ENCODE results near the gene GGT1.
"Not testable (repeated sequence)": the region's sequence is repeated elsewhere in the genome, so short reads cannot be mapped to it uniquely, and the experiment has no call there.

Gene GGT1

DNA sequence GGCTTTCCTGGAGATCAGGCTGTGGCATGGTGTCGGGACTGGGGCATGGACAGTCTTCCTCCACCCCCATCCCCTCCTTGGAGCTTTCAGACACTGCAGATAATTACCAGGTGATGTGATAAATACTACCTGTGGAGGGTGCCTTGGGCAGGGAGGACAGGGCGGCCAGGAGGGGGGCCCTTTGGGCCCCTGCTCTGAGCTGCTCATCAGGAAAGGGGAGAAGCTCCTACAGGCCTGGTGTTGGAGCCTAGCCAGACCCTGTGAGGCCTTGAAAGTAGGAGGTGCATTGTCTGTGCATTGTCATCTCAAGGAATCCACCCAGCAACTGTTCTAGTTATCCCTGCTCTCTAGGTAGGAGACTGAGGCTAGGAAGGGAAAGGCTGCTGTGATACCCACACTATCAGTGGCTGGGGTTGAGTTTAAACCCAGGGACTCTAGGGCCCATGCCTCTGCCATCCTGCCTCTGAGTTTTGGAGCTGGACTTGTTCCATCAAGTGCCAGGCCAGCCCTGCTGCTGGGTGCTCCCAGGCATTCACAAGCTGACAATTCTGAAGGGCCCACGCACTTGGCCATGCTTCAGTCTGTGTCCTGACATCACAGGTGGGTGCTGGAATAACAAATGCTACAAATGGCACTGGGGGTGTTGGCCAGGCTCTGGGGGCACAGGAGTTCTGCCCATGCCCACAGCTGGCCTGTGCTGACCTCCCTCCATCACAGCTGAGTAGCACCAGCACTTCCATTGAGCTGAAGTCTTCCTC lies 2.9 kb upstream of the GGT1 start:
- not testable (repeated sequence) for DNase-seq

DNA sequence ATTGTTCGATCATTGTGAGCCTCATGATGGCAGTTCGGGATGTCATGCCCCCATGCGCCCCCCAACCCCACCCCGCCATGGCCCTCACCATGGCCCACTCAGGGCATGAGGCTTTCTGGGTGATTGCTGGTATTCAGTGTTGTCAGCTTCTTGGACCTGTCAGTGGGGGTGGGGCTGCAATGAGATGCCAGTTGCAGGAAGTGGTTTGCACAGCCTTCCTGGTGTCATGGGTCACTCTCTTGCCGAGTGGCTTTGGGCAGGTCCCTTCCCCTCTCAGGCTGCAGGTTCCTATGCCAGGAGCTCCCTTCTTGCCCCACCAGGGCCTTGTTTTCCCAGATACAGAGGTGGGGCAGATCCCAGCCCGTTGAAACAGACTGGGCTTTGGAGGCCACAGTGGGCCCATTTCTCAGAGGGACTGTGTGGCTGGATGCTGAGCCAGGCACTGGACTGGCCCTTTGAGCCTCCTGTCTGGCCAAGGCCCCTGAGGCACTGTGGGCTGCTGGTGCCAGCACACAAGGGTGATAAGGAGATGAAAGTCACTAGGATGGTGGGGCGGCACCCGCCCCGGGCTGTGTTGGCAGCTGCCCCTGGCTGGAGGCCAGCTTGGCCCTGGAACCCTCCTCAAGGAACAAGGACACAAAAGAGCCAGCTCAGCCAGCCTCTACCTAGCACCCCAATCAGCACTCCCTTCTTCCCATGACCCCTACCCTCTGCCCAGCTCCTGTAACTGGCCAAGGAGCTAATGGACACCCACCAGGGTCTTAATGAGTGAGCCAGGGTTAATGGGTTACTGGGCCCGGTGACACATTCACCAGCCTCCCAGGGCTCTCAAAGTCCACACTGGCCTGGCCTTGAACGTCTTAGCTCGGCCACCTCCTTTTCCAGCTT lies 1.5 kb upstream of the GGT1 start:
- DNase-seq, result no peak

DNA sequence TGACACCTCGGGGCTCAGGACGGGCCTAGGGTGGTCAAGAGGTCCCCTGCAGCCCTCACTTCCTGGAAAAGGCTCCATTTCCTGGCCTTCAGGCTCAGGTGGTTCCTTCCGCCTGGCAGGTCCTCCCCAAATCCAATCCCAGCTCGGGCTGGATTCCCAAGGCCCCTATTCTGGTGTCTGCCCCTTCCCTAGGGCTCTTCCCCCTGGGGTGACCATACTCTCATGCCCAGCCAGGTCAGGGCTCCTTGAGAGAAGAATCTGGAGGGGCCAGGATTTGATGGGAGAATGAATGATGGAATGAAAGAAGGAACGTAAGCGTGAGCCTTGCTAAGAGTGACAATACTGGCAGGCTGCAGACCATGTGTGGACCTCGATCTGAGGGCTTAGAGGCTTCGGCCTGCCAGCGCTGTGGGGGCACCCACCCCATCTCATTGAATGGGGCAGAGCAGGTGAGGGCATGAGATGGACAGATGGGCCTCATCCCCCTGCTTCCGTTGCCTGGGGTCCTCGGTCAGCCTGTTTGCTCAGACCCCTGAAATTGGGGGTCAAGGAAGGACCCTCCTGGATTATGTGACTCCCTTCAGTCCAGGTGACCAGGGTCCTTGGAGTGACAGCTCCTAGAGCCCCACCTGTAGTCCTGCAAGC lies 766 bp upstream of the GGT1 start:
- not testable (repeated sequence) for DNase-seq

DNA sequence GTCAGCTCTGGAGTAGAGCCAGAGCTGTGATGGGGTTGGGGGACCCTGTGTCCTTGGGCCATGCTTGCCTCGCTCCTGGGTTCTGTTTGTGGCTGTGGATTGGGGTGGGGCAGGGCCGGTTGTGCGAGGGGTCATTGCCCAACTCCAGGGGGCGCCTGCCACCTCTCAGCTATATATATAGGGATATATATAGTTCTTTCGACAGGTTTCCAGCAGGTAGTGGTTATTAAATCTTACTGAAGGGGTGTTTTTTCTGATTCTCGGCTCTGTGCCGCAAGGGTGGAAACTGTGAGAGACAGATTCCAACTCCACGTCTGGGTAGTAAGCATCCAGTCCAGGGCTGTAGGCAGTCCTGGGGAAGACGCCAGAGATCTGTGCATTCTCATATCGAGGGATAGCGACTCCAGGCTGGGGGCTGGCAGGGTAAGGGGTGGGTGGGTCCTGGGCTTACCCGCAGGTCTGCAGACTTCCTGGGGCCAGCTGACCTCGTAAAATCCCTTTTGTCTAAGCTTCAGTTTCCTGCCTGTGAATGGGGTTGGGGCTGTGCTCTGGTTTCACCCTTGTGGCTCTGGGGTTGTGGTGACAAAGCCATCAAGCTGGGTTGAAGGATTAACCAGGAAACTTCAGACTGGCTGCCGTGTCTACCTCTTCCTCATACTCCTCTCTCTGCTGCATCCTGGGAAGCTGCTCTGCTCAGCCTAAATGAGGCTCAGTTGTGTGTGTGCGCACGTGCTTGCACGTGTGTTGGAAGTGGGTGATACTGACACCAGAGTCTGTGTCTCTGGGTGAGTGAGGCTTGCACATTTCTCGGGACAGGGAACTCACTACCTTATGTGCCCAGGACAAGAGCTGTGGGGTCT lies 1.0 kb downstream of the GGT1 start:
- DNase-seq, result not testable (repeated sequence)

DNA sequence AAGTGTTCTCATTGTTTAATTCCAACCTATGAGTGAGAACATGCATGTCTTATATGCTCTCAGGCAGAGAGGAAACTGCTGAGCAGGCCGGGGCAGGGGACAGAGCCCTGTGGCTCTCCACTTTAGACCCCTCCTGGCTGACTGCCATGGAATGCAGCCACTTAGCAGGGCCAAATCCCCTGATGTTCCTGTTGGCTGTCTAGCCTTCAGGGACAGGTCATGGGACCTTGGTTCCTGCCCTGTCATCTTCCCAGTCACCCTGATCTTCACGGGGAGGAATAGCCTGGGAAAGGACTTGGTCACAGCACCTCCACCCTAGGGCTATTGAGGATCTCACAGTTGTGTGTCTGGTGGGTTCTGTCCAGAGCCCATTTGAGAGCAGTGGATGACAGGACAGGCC lies 3.3 kb downstream of the GGT1 start:
- not testable (repeated sequence) for DNase-seq

DNA sequence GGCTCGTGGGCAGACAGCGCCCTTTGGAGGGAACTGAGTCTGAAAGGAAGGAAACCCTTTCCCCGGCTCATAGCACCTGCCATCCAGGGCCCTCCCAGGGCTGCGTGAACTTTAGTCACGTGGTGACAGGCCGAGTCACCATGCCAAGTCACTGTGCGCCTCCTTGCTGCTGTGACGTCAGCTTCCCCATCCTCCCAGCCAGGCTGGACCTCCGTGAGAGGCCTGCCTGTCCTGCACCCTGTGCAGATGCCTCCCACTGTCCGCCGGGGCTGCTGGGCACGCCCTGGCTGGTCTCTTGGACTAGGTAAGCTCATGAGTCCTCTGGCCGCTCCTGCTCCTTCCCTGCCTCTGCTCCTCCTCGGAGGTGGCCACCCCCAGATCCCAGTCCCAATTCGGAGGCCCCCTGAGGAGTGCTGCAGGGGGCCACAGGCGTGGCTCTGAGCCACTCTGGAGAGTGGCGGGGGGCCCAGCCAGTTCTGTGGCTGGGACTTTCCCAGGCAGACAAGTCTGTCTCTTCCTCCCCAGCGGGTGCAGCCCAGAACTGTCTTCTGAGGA lies 4.5 kb downstream of the GGT1 start:
- DNase-seq, result peak; percentile 70

DNA sequence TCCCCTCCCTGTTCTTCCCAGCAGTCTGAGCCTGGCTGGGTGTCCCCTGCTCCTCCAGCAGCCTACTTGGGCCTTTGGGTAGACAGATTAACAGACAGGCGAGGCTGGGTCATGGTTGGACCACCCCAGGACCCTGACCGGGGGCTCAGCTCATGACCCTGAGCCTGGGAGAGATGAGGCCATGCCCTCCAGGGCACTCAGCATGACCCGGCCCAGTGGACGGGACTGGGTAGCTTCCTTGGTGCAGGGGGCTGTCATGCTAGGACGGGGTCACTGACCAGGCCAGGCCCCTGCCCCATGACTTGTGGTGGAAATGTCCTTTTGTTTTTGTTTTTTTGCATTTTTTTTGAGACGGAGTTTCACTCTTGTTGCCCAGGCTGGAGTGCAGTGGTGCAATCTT lies 5.3 kb downstream of the GGT1 start:
- DNase-seq, result not testable (repeated sequence)

DNA sequence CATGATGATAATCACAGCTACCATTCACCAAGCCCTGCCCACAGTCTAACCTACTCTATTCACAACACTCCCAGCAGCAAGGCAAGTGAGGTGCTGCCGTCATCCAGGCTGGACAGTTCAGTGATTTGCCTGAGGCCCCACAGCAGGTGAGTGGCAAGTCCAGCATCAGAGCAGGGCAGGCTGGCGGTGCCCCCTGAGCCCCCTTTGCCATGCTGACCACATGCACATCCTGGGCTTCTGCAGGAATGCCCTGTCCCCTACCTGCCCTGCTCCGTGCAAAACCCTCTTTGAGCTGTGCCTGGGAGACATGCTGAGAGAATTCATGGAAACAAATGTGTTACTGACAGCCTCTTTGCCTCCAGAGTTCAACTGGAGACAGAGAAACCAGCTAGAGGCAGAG lies 6.9 kb downstream of the GGT1 start:
- DNase-seq, result not testable (repeated sequence)

DNA sequence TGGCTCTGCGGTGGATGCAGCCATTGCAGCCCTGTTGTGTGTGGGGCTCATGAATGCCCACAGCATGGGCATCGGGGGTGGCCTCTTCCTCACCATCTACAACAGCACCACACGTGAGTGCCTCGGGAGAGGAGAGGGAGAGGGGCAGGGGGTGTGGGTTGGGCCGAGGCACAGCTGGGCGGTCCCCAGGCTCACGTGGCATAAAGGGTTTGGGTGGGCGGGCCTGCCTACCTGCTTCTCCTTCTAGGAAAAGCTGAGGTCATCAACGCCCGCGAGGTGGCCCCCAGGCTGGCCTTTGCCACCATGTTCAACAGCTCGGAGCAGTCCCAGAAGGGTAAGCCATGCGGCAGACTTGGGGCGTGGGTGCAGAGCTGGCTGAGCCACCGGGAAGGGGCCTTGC lies 11.8 kb downstream of the GGT1 start:
- not testable (repeated sequence) for DNase-seq

DNA sequence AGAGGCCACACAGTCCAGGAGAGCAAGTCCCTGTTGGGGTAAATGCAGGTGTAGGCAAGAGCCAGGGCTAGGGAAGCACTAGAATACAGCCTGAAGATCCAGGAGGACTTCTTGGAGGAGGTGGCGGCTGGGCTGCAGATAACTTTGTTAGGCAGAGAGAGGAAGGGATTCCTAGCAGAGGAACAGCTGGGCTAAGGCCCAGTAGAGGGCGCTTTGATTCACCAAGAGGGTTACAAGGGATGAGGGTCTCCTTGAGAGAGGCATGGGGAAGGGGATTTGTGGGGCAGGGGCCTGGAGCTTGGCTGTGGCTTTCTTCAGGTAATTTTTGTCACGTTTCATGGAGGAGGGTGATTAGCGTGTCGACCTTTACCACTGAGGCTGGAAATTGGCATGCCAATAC lies 18.3 kb downstream of the GGT1 start:
- not testable (repeated sequence) for DNase-seq

DNA sequence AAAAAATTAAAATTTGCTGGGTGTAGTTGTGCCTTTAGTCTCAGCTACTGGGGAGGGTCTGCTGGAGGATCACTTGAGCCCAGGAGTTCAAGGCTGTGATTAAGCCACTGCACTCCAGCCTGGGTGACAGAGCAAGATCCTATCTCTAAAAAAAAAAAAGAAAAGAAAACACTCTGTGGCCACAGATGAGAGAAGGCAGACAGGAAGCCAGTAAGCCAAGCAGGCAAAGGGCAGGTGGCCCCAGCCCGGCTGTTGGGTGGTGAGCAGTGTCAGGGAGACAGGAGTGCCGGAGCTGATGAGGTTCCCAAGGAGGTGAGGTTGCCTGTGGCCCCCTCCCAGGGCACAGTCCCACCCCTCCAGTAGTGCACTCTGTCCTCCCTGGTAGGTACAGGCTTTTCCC lies 19.6 kb downstream of the GGT1 start:
- not testable (repeated sequence) for DNase-seq

DNA sequence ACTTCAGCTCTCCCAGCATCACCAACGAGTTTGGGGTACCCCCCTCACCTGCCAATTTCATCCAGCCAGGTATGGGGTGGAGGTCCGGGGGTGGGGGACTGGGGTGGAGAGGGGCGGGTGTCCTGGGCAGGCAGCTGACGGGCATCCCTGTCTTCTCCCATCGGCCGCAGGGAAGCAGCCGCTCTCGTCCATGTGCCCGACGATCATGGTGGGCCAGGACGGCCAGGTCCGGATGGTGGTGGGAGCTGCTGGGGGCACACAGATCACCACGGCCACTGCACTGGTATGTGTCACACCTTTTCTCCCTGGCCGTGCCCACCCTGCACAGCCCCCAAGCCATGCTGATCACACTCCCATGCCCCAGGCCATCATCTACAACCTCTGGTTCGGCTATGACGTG lies 24.9 kb downstream of the GGT1 start:
- not testable (repeated sequence) for DNase-seq

DNA sequence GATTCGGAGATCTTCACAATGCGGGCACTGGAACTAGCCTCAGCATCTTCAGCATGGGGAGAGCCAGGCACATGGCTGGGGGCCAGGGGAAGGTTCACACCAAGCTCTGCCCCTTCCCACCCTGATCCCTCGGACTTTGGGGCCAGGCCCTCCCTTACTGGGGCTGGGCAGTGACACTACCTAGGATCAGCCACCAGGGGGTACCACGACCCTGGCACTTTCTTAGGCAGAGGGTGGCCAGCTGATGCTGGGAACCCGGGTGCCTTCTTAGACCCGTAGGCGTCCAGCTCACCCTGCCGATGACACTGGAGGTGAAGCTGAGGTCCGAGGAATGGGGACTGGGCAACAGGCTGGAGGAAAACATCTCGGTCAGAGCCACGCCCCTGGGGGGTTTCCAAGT lies 26.1 kb downstream of the GGT1 start:
- DNase-seq, result not testable (repeated sequence)

DNA sequence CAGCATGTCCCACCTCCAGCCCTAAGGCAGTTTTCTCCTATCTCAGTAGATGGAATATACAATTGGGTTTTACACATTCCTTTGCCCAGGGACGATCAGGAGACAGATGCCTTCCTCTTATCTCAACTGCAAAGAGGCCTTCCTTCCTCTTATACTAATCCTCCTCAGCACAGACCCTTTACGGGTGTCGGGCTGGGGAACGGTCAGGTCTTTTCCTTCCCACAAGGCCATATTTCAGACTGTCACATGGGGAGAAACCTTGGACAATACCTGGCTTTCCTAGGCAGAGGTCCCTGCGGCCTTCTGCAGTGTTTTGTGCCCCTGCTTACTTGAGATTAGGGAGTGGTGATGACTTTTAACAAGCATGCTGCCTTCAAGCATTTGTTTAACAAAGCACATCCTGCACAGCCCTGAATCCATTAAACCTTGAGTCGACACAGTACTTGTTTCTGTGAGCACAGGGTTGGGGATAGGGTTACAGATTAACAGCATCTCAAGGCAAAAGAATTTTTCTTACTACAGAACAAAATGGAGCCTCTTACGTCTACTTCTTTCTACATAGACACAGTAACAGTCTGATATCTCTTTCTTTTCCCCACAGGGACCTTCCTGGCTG lies 27.9 kb downstream of the GGT1 start:
- not testable (repeated sequence) for DNase-seq

DNA sequence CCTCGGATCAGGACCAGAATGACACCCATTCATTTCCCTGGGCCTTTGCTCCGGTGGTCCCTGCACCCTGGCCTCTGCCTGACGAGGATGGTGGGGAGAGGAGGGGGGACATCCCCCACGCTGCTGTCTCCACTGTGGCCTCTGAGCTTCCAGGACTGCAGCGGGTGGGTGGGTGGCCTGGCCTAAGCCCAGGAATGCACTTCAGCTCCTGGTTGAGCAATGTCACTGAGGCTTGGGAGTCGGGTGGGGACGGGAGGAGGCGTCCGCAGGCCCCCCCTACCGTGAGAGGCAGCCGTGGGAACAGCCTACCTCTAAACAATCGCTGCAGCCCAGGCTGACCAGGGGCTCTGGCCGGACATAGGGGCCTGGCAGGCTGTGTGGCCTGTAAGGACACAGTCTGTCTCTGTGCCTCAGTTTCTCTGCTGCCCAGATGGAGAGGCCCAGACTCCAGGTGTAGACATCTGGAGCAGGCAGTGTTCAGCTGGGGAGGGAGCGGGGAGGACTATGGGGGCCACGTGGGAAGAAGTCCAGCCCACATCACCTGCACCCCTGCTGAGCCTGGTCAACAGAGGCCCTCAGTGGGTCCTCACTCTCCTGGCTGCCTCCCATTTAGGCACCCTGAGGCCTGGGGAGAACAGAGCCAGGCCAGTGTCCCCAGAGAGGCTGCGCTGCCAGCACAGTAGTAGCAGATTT lies 28.6 kb downstream of the GGT1 start:
- not testable (repeated sequence) for DNase-seq

DNA sequence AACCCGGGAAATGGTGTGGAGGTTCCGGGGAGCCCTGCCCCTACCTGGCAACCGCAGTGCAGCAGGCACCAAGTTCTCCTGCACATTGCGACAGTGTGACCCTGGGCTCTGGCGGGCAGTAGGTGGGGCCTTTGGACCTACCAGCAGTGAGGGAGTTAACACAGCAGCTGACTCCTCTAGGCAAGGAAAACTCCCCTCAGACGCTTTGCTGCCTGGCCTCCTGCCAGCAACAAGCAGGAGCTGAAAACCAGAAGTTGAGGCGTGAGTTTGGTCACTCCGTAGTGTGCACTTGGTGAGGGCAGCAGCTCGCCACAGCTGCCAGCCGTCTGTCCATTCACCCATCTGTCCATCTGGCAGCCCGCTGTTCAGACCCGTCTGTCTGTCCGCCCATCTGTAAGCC lies 29.6 kb downstream of the GGT1 start:
- not testable (repeated sequence) for DNase-seq

DNA sequence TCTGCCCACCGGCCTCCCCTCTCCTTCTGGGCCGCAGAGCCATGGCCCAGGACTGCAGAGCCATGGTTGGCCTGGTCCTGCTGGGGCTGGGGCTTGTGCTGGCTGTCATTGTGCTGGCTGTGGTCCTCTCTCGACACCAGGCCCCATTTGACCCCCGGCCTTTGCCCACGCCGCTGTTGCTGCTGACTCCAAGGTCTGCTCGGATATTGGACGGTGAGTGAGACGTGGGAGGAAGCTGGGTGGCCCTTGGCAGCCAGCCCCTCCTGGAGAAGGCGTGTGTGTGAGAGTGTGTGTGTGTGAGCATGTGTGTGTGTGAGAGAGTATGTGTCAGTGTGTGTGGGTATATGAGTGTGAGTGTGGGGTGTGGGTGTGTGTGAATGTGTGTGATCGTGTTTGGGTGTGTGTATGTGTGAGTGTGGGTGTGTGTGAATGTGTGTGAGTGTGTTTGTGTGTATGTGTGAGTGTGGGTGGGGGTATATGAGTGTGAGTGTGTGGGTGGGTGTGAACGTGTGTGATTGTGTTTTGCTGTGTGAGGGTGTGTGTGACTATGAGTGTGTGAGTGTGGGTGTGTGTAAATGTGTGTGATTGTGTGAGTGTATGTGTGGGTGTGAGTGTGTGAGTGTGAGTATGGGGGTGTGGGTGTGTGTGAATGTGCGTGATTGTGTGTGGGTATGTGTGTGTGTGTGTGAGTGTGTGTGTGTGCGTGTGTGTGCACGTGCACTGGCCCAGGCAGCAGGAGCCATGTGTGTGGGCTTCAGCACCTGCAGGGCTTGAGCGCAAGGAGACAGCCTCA lies 30.4 kb downstream of the GGT1 start:
- not testable (repeated sequence) for DNase-seq

DNA sequence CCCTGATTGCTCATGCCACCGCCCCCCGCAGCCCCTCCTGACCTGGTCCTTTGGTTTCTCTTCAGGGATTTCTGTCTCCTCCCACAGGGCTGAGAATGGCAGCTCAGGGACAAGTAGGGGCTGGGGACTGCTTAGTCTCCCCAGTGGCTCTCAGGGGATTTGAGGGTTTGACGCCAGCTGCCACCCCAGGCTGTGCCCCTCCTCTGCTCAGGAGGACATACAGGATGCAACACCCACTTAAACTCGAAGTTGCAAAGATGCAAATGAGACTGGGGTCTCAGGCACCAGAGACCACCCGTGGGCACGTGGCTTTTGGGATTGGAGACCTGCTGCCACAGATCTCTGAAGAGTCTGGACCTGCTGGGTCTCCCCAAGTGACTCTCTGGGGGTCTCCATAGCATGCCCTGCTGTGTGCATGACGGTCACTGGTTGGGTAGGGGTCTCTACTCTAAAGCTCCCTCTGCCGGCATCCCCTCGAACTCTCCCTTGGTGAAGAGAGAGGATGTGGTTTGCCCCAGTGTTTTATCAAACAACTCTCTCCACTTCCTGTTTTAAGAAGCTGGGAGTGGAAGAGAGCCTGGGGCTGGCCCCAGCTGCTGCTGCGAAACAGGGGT lies 31.9 kb downstream of the GGT1 start:
- DNase-seq, result not testable (repeated sequence)

DNA sequence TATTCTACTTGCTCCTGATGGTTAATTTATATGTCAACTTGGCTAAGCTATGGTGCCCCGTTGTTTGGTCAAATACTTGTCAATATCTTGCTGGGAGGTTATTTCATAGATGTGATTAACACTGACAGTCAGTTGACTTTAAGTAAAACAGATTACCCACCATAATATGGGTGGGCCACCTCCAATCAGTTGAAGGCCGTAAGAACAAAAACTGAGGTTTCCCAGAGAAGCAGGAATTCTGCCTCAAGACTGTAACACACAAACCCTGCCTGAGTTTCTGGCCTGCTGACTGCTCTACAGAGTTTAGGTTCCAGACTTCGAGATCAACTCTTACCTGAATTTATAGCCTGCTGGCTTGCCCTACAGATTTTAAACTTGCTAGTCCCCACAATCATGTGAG lies 33.5 kb downstream of the GGT1 start:
- DNase-seq, result not testable (repeated sequence)

DNA sequence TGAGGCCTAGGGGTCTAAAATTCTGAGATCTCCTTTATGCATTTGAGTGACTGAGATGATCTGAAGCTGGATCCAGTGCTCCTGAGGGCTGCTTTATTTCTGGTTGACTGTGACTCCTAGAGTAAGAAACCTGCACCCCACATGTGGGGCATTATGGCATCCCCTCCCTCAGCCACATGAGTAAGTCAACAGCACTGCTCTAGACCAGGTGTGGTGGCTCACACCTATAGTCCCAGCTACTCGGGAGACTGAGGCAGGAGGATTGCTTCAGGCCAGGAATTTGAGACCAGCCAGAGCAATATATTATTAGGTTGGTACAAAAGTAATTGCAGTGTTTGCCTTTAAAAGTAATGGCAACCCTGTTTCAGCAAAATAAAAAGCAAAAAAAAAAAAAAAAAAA lies 39.3 kb downstream of the GGT1 start:
- not testable (repeated sequence) for DNase-seq
